Panc1 (cell line): ENCODE measurements around the gene LRCH2. TPM values are rescaled to one million over a fixed set of nuclear protein-coding genes. Genes with fewer than 3 reads are reported as not detected.

ENCODE experiments used
- ATAC-seq: fragments of 200-7000 bp; cut with Tn5 transposase; 2 replicates; pipeline ENCODE4 v1.9.1; 2020; ENCODE audit warnings: mild to moderate bottlenecking, moderate library complexity
- BruUV-seq: library from RNA; stranded (reverse); fragments of 400-500 nt; replicated peaks from 2 replicates; lab custom pipeline; 2021; lab: Mats Ljungman, UMichigan
- CTCF ChIA-PET: fragments of 300-600 bp; sonication (Branson Sonifier 250); formaldehyde crosslinking; loops from one replicate; lab custom pipeline; 2022; ENCODE audit warnings: antibody characterized with exemption; lab: Charles Lee
- POLR2A ChIA-PET: fragments of 300-600 bp; sonication (Branson Sonifier 250); formaldehyde crosslinking; loops from one replicate; lab custom pipeline; 2022; ENCODE audit warnings: antibody characterized with exemption; lab: Charles Lee
- DNase-seq: peaks from one replicate; pipeline ENCODE4 v3.0.0-alpha.2; 2010; ENCODE audit warnings: low read depth, low spot score
- H3K27ac ChIP-seq: 2 replicates; pipeline ENCODE4 v1.5.1; 2011; ENCODE audit warnings: mild to moderate bottlenecking, low read length, inconsistent platforms
- H3K27me3 ChIP-seq: fragments of 200-500 bp; sonication (Bioruptor generic); 2 replicates; pipeline ENCODE4 v1.6.0; 2014; ENCODE audit warnings: low read length, inconsistent platforms; ENCODE audit not compliant: control insufficient read depth, insufficient read depth
- H3K36me3 ChIP-seq: fragments of 200-500 bp; sonication (Bioruptor generic); 2 replicates; pipeline ENCODE4 v1.5.1; 2014; ENCODE audit warnings: inconsistent platforms, mild to moderate bottlenecking, low read length, moderate library complexity; ENCODE audit not compliant: control insufficient read depth, insufficient read depth
- H3K4me1 ChIP-seq: 2 replicates; pipeline ENCODE4 v1.5.1; 2011; ENCODE audit warnings: inconsistent platforms, mild to moderate bottlenecking, low read length, moderate library complexity; ENCODE audit not compliant: control insufficient read depth, insufficient read depth
- H3K4me3 ChIP-seq, 2 experiments: 2 replicates each; pipeline ENCODE4 v1.5.1; 2011 to 2012; ENCODE audit warnings: low read depth in 2 of 2, low read length in 2 of 2, mild to moderate bottlenecking in 2 of 2, inconsistent platforms in 1 of 2, moderate library complexity in 1 of 2
- H3K9me3 ChIP-seq: fragments of 200-500 bp; sonication (Bioruptor generic); 2 replicates; pipeline ENCODE4 v1.5.1; 2014; ENCODE audit warnings: low read depth, mild to moderate bottlenecking, inconsistent platforms, low read length, moderate library complexity; ENCODE audit not compliant: control insufficient read depth, insufficient read depth
- POLR2AphosphoS5 ChIP-seq: IDR thresholded peaks from 2 replicates; pipeline ENCODE4 v1.6.1; 2012; ENCODE audit warnings: mild to moderate bottlenecking, low read depth, low read length, moderate library complexity
- SIN3A ChIP-seq: IDR thresholded peaks from 2 replicates; pipeline ENCODE4 v1.6.1; 2012; ENCODE audit warnings: low read depth, mild to moderate bottlenecking, low read length, moderate library complexity, borderline replicate concordance; ENCODE audit not compliant: insufficient read depth
- TCF7L2 ChIP-seq: IDR thresholded peaks from 2 replicates; pipeline ENCODE4 v1.6.1; 2011; ENCODE audit warnings: mild to moderate bottlenecking, low read depth, low read length, inconsistent platforms
- in situ Hi-C: cut with HindIII; loops from 2 replicates; pipeline ENCODE4 v1.10.0; 2016; ENCODE audit warnings: low sequenced_read_pairs, low pct_unique_long_range_greater_than_20kb
- intact Hi-C: fragments of 100-400 bp; cut with micrococcal nuclease; formaldehyde crosslinking; loops from one replicate; pipeline ENCODE4 v1.10.0; 2022; ENCODE audit not compliant: unreplicated experiment
- total RNA-seq: library from RNA; stranded (reverse); gene quantifications from one replicate; pipeline ENCODE4 v1.2.1, GENCODE V29; 2021; ENCODE audit not compliant: unreplicated experiment
- TF ChIP-seq, protein P1 (sequence below): fragments of 450-650 bp; IDR thresholded peaks from 2 replicates; pipeline ENCODE4 v1.5.1; 2017; ENCODE audit warnings: mild to moderate bottlenecking
- TF ChIP-seq, protein P2 (sequence below), 2 experiments: IDR thresholded peaks; 2 replicates each; pipeline ENCODE4 v1.6.1; 2011 to 2012; ENCODE audit warnings: low read depth in 2 of 2, control low read depth in 1 of 2, low read length in 1 of 2, mild to moderate bottlenecking in 1 of 2, moderate library complexity in 1 of 2; ENCODE audit not compliant: insufficient read depth in 1 of 2

Gene LRCH2
- total RNA-seq, 1 experiment from 2014 or later, result 0.13 TPM

DNA sequence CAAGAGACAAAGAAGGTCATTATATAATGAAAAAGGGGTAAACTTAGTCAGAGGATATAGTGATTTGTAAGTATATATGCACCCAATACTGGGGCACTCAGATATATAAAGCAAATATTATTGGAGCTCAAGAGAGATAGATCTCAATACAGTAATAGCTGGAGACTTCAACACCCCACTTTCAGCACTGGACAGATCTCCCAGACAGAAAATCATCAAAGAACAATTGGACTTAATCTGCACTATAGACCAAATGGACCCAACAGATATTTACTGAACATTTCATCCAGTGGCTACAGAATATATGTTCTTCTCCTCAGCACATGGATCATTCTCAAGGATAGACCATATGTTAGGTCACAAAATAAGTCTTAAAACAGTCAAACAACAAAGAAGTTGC lies 91.8 kb downstream of the LRCH2 start:
- intact Hi-C loops (loop anchor here (10.0 kb wide), 1 partner anchor 177 kb away; no protein-coding TSS in a partner anchor), in situ Hi-C loops (no loop called here)
- BruUV-seq, result no TSS peak
- DNase-seq, result no peak
- Histone ChIP-seq H3K4me3 (no peak overlapping the region), H3K9me3 (no peaks in the 10 kb centered on the region), H3K27me3 (no peaks in the 10 kb centered on the region), H3K36me3 (no peaks in the 10 kb centered on the region), H3K4me1 (no peaks in the 10 kb centered on the region), H3K27ac (no peak overlapping the region)
- no peak for ATAC-seq
- ChIA-PET CTCF (no interaction called here), POLR2A (no interaction called here)
- TF ChIP-seq, protein P1, sequence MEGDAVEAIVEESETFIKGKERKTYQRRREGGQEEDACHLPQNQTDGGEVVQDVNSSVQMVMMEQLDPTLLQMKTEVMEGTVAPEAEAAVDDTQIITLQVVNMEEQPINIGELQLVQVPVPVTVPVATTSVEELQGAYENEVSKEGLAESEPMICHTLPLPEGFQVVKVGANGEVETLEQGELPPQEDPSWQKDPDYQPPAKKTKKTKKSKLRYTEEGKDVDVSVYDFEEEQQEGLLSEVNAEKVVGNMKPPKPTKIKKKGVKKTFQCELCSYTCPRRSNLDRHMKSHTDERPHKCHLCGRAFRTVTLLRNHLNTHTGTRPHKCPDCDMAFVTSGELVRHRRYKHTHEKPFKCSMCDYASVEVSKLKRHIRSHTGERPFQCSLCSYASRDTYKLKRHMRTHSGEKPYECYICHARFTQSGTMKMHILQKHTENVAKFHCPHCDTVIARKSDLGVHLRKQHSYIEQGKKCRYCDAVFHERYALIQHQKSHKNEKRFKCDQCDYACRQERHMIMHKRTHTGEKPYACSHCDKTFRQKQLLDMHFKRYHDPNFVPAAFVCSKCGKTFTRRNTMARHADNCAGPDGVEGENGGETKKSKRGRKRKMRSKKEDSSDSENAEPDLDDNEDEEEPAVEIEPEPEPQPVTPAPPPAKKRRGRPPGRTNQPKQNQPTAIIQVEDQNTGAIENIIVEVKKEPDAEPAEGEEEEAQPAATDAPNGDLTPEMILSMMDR, result no peak
- TF ChIP-seq, protein P2, sequence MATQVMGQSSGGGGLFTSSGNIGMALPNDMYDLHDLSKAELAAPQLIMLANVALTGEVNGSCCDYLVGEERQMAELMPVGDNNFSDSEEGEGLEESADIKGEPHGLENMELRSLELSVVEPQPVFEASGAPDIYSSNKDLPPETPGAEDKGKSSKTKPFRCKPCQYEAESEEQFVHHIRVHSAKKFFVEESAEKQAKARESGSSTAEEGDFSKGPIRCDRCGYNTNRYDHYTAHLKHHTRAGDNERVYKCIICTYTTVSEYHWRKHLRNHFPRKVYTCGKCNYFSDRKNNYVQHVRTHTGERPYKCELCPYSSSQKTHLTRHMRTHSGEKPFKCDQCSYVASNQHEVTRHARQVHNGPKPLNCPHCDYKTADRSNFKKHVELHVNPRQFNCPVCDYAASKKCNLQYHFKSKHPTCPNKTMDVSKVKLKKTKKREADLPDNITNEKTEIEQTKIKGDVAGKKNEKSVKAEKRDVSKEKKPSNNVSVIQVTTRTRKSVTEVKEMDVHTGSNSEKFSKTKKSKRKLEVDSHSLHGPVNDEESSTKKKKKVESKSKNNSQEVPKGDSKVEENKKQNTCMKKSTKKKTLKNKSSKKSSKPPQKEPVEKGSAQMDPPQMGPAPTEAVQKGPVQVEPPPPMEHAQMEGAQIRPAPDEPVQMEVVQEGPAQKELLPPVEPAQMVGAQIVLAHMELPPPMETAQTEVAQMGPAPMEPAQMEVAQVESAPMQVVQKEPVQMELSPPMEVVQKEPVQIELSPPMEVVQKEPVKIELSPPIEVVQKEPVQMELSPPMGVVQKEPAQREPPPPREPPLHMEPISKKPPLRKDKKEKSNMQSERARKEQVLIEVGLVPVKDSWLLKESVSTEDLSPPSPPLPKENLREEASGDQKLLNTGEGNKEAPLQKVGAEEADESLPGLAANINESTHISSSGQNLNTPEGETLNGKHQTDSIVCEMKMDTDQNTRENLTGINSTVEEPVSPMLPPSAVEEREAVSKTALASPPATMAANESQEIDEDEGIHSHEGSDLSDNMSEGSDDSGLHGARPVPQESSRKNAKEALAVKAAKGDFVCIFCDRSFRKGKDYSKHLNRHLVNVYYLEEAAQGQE (IDR thresholded peaks at IDR 0.05; ENCODE audit: insufficient read depth in 1 of 2, low read depth in 2 of 2, low read length in 1 of 2), result peak in 1 of 2 experiments; percentile 54; a peak in 1 of 4 replicates

DNA sequence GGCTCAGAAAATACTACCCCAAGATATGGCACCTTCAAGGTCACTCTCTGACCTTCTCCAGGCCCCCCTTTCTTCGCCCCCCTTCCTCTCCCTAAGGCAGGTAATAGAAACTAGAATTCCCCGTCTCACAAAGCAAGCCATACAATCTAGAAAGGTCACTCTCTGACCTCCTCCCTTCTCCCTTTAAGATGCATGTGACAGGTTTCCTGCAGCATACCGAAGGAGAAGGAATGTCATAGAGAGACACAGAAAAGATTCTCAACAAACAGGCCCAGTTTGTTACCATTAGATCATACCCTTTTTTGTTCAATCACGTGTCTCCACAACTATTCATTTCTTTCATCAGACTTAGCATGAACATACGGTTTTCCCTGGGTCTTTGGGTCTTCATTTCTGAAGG lies 95.9 kb downstream of the LRCH2 start:
- no peak for ATAC-seq

DNA sequence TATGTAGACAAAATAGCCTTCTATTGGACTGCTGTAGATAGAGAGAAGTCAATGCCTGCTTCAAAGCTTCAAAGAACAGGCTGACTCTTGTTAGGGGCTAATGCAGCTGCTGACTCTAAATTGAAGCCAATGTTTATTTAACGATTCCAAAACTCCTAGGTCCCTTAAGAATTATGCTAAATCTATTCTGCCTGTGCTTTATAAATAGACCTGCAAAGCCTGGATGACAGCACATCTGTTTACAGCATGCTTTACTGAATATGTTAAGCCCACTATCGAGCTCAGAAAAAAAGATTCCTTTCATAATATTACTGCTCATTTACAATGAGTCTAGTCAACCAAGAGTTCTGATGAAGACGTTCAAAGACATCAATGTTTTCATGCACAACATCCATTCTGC lies 99.5 kb downstream of the LRCH2 start:
- Histone ChIP-seq H3K9me3 (no peaks in the 10 kb centered on the region), H3K27ac (no peak overlapping the region), H3K36me3 (no peaks in the 10 kb centered on the region), H3K27me3 (no peaks in the 10 kb centered on the region), H3K4me1 (no peaks in the 10 kb centered on the region), H3K4me3 (no peak overlapping the region)
- DNase-seq (no peak), ATAC-seq (no peak)
- POLR2A ChIA-PET, result interaction anchor here (0.6 kb wide), 1 partner anchor 1291 kb away, joined by 5 read pairs; no protein-coding TSS in a partner anchor
- in situ Hi-C loops (no loop called here), intact Hi-C loops (no loop called here)
- CTCF ChIA-PET, result no interaction called here
- no TSS peak for BruUV-seq
- TF ChIP-seq, protein P1, result no peak
- TF ChIP-seq POLR2AphosphoS5 (no peak), SIN3A (no peak), TCF7L2 (no peak)
- TF ChIP-seq, protein P2 (IDR thresholded peaks at IDR 0.05; ENCODE audit: insufficient read depth in 1 of 2, low read depth in 2 of 2, low read length in 1 of 2), result no peak

More for the DNA sequence above, 95.9 kb downstream of the LRCH2 start:
- no peaks in the 10 kb centered on the region for H3K4me1 ChIP-seq
- no peaks in the 10 kb centered on the region for H3K9me3 ChIP-seq
- H3K36me3 ChIP-seq, result no peaks in the 10 kb centered on the region
- intact Hi-C loops (no loop called here), in situ Hi-C loops (no loop called here)
- H3K27me3 ChIP-seq, result no peaks in the 10 kb centered on the region
- H3K27ac ChIP-seq, result no peak overlapping the region
- ChIA-PET CTCF (no interaction called here), POLR2A (no interaction called here)
- no TSS peak for BruUV-seq
- TF ChIP-seq, protein P1, result no peak
- DNase-seq, result no peak
- no peak overlapping the region for H3K4me3 ChIP-seq
